ENCODE data around the gene GNB1.

- TF ChIP-seq CTCF (IDR thresholded peaks at IDR 0.05) (peak in 2 of 5 experiments; percentile 11 to 25), EP300 (IDR thresholded peaks at IDR 0.05) (no peak), POLR2A (IDR thresholded peaks at IDR 0.05) (no peak)
Measured at GRCh38 chr1:1778663-1779319, 112.1 kb downstream of the GNB1 start.

Data from tibial nerve (tissue), 4 donors.